H9 (cell line): ENCODE results near the gene IVL. TPM values are rescaled to one million over a fixed set of nuclear protein-coding genes. Genes with fewer than 3 reads are reported as not detected.

ENCODE experiments used
- DNase-seq: peaks from one replicate; pipeline ENCODE4 v3.0.0-alpha.2; 2017
- H2AFZ ChIP-seq: one replicate; pipeline ENCODE4 v1.6.1; 2013; ENCODE audit warnings: mild to moderate bottlenecking, low read length, control low read depth, moderate library complexity
- H2AK5ac ChIP-seq: 2 replicates; pipeline ENCODE4 v1.6.1; 2013; ENCODE audit warnings: low read length, control low read depth, mixed read lengths; ENCODE audit not compliant: insufficient read length
- H2BK120ac ChIP-seq: one replicate; pipeline ENCODE4 v1.6.1; 2013; ENCODE audit warnings: low read depth, mild to moderate bottlenecking, low read length, control low read depth, inconsistent platforms; ENCODE audit not compliant: poor library complexity, severe bottlenecking
- H2BK12ac ChIP-seq: 2 replicates; pipeline ENCODE4 v1.6.1; 2013; ENCODE audit warnings: low read length, control low read depth, mixed read lengths, low read depth; ENCODE audit not compliant: insufficient read length
- H2BK15ac ChIP-seq: 2 replicates; pipeline ENCODE4 v1.6.1; 2013; ENCODE audit warnings: low read depth, low read length, control low read depth
- H2BK20ac ChIP-seq: one replicate; pipeline ENCODE4 v1.6.1; 2013; ENCODE audit warnings: low read depth, mild to moderate bottlenecking, low read length, control low read depth, inconsistent platforms; ENCODE audit not compliant: poor library complexity, severe bottlenecking
- H2BK5ac ChIP-seq: 2 replicates; pipeline ENCODE4 v1.6.1; 2013; ENCODE audit warnings: low read length, control low read depth, mixed read lengths; ENCODE audit not compliant: insufficient read length
- H3K14ac ChIP-seq: 2 replicates; pipeline ENCODE4 v1.6.1; 2013; ENCODE audit warnings: low read length, control low read depth; ENCODE audit not compliant: insufficient read depth
- H3K18ac ChIP-seq: 2 replicates; pipeline ENCODE4 v1.6.1; 2013; ENCODE audit warnings: low read depth, mild to moderate bottlenecking, mixed read lengths, low read length, control low read depth; ENCODE audit not compliant: insufficient read length
- H3K23ac ChIP-seq: 2 replicates; pipeline ENCODE4 v1.6.1; 2013; ENCODE audit warnings: low read length, control low read depth, mixed read lengths, low read depth; ENCODE audit not compliant: insufficient read length
- H3K23me2 ChIP-seq: 2 replicates; pipeline ENCODE4 v1.6.1; 2013; ENCODE audit warnings: low read depth, mild to moderate bottlenecking, mixed read lengths, low read length, control low read depth; ENCODE audit not compliant: insufficient read length, poor library complexity, severe bottlenecking
- H3K27ac ChIP-seq: 2 replicates; pipeline ENCODE4 v1.5.1; 2013; ENCODE audit warnings: low read length, control low read depth, mixed read lengths, low read depth; ENCODE audit not compliant: insufficient read length
- H3K27me3 ChIP-seq: 2 replicates; pipeline ENCODE4 v1.6.1; 2013; ENCODE audit warnings: low read length, control low read depth, inconsistent platforms; ENCODE audit not compliant: insufficient read depth
- H3K4ac ChIP-seq: 2 replicates; pipeline ENCODE4 v1.6.1; 2013; ENCODE audit warnings: low read depth, mild to moderate bottlenecking, control low read depth, inconsistent platforms, low read length, moderate library complexity
- H3K4me1 ChIP-seq: 2 replicates; pipeline ENCODE4 v1.6.1; 2013; ENCODE audit warnings: low read length, control low read depth, inconsistent platforms; ENCODE audit not compliant: insufficient read depth
- H3K4me2 ChIP-seq: 2 replicates; pipeline ENCODE4 v1.6.1; 2013; ENCODE audit warnings: low read length, control low read depth, mixed read lengths; ENCODE audit not compliant: insufficient read length, insufficient read depth
- H3K56ac ChIP-seq: 2 replicates; pipeline ENCODE4 v1.6.1; 2013; ENCODE audit warnings: low read depth, mild to moderate bottlenecking, mixed read lengths, low read length, control low read depth; ENCODE audit not compliant: insufficient read length
- H3K79me1 ChIP-seq: 2 replicates; pipeline ENCODE4 v1.6.1; 2013; ENCODE audit warnings: low read depth, mild to moderate bottlenecking, moderate library complexity, low read length, control low read depth, inconsistent platforms; ENCODE audit not compliant: insufficient read depth, poor library complexity, severe bottlenecking
- H3K79me2 ChIP-seq: 2 replicates; pipeline ENCODE4 v1.6.1; 2013; ENCODE audit warnings: low read length, control low read depth, inconsistent platforms; ENCODE audit not compliant: insufficient read depth
- H3K9ac ChIP-seq: 2 replicates; pipeline ENCODE4 v1.6.1; 2013; ENCODE audit warnings: low read length, control low read depth, mixed read lengths; ENCODE audit not compliant: insufficient read length; ENCODE audit errors: extremely low read depth
- H3K9me3 ChIP-seq: one replicate; pipeline ENCODE4 v1.6.1; 2013; ENCODE audit warnings: low read depth, low read length, inconsistent platforms; ENCODE audit not compliant: control insufficient read depth
- H3T11ph ChIP-seq: one replicate; pipeline ENCODE4 v1.6.1; 2013; ENCODE audit warnings: mild to moderate bottlenecking, low read length, control low read depth, inconsistent platforms
- H4K20me1 ChIP-seq: one replicate; pipeline ENCODE4 v1.6.1; 2013; ENCODE audit not compliant: control insufficient read depth, insufficient read length, insufficient read depth
- H4K5ac ChIP-seq: 2 replicates; pipeline ENCODE4 v1.6.1; 2013; ENCODE audit warnings: low read depth, mild to moderate bottlenecking, mixed read lengths, low read length, control low read depth; ENCODE audit not compliant: insufficient read length
- H4K8ac ChIP-seq: replicated peaks from 2 replicates; pipeline ENCODE4 v1.6.1; 2013; ENCODE audit warnings: low read length, control low read depth, mixed read lengths, low read depth; ENCODE audit not compliant: insufficient read length
- H4K91ac ChIP-seq: 2 replicates; pipeline ENCODE4 v1.6.1; 2013; ENCODE audit warnings: low read depth, mild to moderate bottlenecking, moderate library complexity, mixed read lengths, low read length, control low read depth; ENCODE audit not compliant: insufficient read length
- H3K27ac Mint-ChIP-seq, 3 experiments: 2 replicates in 2 of 3; 3 replicates in 1 of 3; pipeline ENCODE4 v1.8.0; 2020 to 2021; ENCODE audit warnings: mixed read lengths in 3 of 3, mild to moderate bottlenecking in 1 of 3, moderate library complexity in 1 of 3
- H3K27me3 Mint-ChIP-seq: 2 replicates; pipeline ENCODE4 v1.8.0; 2021; ENCODE audit warnings: low read depth, mild to moderate bottlenecking, moderate library complexity, mixed read lengths
- H3K36me3 Mint-ChIP-seq, 3 experiments: 2 replicates in 2 of 3; 3 replicates in 1 of 3; pipeline ENCODE4 v1.8.0; 2020 to 2021; ENCODE audit warnings: low read depth in 3 of 3, mixed read lengths in 3 of 3; ENCODE audit not compliant: insufficient read depth in 1 of 3
- H3K4me1 Mint-ChIP-seq, 2 experiments: 2 replicates each; pipeline ENCODE4 v1.8.0; 2020; ENCODE audit warnings: mixed read lengths in 2 of 2
- H3K4me3 Mint-ChIP-seq, 2 experiments: 2 replicates in 1 of 2; 3 replicates in 1 of 2; pipeline ENCODE4 v1.8.0; 2020 to 2021; ENCODE audit warnings: mild to moderate bottlenecking in 2 of 2, mixed read lengths in 2 of 2, moderate library complexity in 1 of 2
- H3K9me3 Mint-ChIP-seq, 2 experiments: 2 replicates in 1 of 2; 3 replicates in 1 of 2; pipeline ENCODE4 v1.8.0; 2020; ENCODE audit warnings: mild to moderate bottlenecking in 2 of 2, mixed read lengths in 2 of 2, moderate library complexity in 1 of 2
- WGBS: extraction: QIAGEN DNeasy Blood & Tissue Kit; methylation state at CpG from one replicate; pipeline ENCODE4 v1.1.7; 2013; ENCODE audit warnings: missing lambda C conversion rate, low lambda C conversion rate, mixed read lengths; ENCODE audit not compliant: insufficient read length; ENCODE audit errors: extremely low coverage; 5-methylcytosine and 5-hydroxymethylcytosine counted together
- total RNA-seq: library from RNA; stranded (reverse); gene quantifications from 2 replicates; pipeline ENCODE4 v1.2.1, GENCODE V29; 2021
- TF ChIP-seq, protein P1 (sequence below): fragments of 200-600 bp; sonication (generic); conservative IDR thresholded peaks from 3 replicates; pipeline ENCODE4 v1.8.0; 2021; ENCODE audit warnings: antibody characterized with exemption, mild to moderate bottlenecking

IVL gene
- total RNA-seq, 1 experiment from 2014 or later = not detected

DNA sequence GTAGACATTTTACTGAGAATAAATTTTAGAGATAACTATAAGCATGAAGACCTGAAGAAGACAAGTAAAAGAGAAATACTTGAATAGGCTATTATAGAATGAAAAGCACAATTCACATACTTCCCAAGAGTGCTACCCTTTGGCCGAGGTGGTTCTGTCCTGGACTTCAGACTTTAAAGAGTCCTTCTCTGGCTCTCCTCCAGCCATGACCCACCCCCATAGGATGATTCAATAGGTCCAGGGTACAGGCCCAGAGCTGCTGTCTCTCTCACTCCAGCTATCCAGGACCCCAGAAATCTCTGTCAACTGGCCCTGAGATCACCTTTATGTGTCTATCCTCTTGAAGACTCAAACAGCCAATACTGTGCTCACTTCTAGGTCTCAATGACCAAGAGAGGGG lies 31.5 kb upstream of the IVL start:
- Histone ChIP-seq H3K9me3 (no peaks in the 10 kb centered on the region), H3K27me3 (no peaks in the 10 kb centered on the region), H3K4me1 (no peaks in the 10 kb centered on the region), H3K23me2 (no peaks in the 10 kb centered on the region), H3K79me2 (no peaks in the 10 kb centered on the region), H4K91ac (no peak overlapping the region), H3K4ac (no peak overlapping the region), H3K14ac (no peak overlapping the region), H4K8ac (no peak overlapping the region), H2BK12ac (no peak overlapping the region), H2AFZ (no peak overlapping the region), H3K27ac (no peak overlapping the region), H3K18ac (no peak overlapping the region), H3K79me1 (no peaks in the 10 kb centered on the region), H3T11ph (no peak overlapping the region), H2BK120ac (no peak overlapping the region), H3K9ac (no peak overlapping the region), H3K4me2 (no peak overlapping the region), H2BK5ac (no peak overlapping the region), H3K56ac (no peak overlapping the region), H4K5ac (no peak overlapping the region), H2BK15ac (no peak overlapping the region), H3K23ac (no peak overlapping the region), H4K20me1 (no peaks in the 10 kb centered on the region), H2BK20ac (no peak overlapping the region), H2AK5ac (no peak overlapping the region)
- Mint-ChIP-seq H3K36me3 (peaks cover 7 to 14% (median 8%) of the 10 kb centered on the region in 3 experiments; a peak in 5 of 7 replicates), H3K9me3 (peaks cover 50 to 54% of the 10 kb centered on the region in 2 experiments), H3K27me3 (no peaks in the 10 kb centered on the region; the same call in none of the 2 replicates), H3K4me3 (no peak overlapping the region), H3K4me1 (no peaks in the 10 kb centered on the region), H3K27ac (no peak overlapping the region)
- no peak for DNase-seq
- TF ChIP-seq, protein P1, sequence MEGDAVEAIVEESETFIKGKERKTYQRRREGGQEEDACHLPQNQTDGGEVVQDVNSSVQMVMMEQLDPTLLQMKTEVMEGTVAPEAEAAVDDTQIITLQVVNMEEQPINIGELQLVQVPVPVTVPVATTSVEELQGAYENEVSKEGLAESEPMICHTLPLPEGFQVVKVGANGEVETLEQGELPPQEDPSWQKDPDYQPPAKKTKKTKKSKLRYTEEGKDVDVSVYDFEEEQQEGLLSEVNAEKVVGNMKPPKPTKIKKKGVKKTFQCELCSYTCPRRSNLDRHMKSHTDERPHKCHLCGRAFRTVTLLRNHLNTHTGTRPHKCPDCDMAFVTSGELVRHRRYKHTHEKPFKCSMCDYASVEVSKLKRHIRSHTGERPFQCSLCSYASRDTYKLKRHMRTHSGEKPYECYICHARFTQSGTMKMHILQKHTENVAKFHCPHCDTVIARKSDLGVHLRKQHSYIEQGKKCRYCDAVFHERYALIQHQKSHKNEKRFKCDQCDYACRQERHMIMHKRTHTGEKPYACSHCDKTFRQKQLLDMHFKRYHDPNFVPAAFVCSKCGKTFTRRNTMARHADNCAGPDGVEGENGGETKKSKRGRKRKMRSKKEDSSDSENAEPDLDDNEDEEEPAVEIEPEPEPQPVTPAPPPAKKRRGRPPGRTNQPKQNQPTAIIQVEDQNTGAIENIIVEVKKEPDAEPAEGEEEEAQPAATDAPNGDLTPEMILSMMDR = no peak
- no CpG with 5 or more reads among the region's 1 CpG for WGBS
